ENCODE results near the gene ATF5.

GRCh38 chr19:49879243-49879963 is 49.6 kb upstream of the ATF5 start:
- TF ChIP-seq CTCF (IDR thresholded peaks at IDR 0.05; ENCODE audit: insufficient read depth, low read length, poor library complexity, severe bottlenecking), result no peak
- TF ChIP-seq EZH2phosphoT487 (conservative IDR thresholded peaks at IDR 0.05; ENCODE audit: low read length), result no peak

All from SU-DHL-6 (cell line).